Nephron (organoid): ENCODE results near the gene PLD3.

Source experiments
- H3K27ac Mint-ChIP-seq, 3 experiments: 2 replicates each; pipeline ENCODE4 v1.8.0; 2020; ENCODE audit warnings: mixed read lengths in 3 of 3, mild to moderate bottlenecking in 2 of 3, moderate library complexity in 1 of 3
- H3K27me3 Mint-ChIP-seq: 2 replicates; pipeline ENCODE4 v1.8.0; 2021; ENCODE audit warnings: low read depth, mild to moderate bottlenecking, moderate library complexity, mixed read lengths
- H3K36me3 Mint-ChIP-seq: 2 replicates; pipeline ENCODE4 v1.8.0; 2020; ENCODE audit warnings: low read depth, mixed read lengths
- H3K4me1 Mint-ChIP-seq: 2 replicates; pipeline ENCODE4 v1.8.0; 2020; ENCODE audit warnings: mixed read lengths
- H3K4me3 Mint-ChIP-seq, 3 experiments: 2 replicates each; pipeline ENCODE4 v1.8.0; 2020; ENCODE audit warnings: mild to moderate bottlenecking in 3 of 3, mixed read lengths in 3 of 3, moderate library complexity in 2 of 3
- H3K9me3 Mint-ChIP-seq: 2 replicates; pipeline ENCODE4 v1.8.0; 2020; ENCODE audit warnings: mixed read lengths
- CTCF ChIP-seq, 3 experiments: fragments of 200-600 bp; sonication (generic); IDR thresholded peaks; one replicate each; pipeline ENCODE4 v1.5.0; 2021; ENCODE audit warnings: antibody characterized with exemption in 3 of 3; ENCODE audit not compliant: unreplicated experiment in 3 of 3

The PLD3 gene

GRCh38 chr19:40395956-40396355, 47.5 kb downstream of the PLD3 start:
- peaks cover 5% of the 10 kb centered on the region for H3K27me3 Mint-ChIP-seq
- peaks cover 12% of the 10 kb centered on the region for H3K4me1 Mint-ChIP-seq
- H3K9me3 Mint-ChIP-seq: no peaks in the 10 kb centered on the region
- H3K36me3 Mint-ChIP-seq: peaks cover 10% of the 10 kb centered on the region
- H3K4me3 Mint-ChIP-seq: no peak overlapping the region
- H3K27ac Mint-ChIP-seq: no peak overlapping the region
- TF ChIP-seq CTCF (IDR thresholded peaks at IDR 0.05; ENCODE audit: unreplicated experiment in 3 of 3): no peak

DNA sequence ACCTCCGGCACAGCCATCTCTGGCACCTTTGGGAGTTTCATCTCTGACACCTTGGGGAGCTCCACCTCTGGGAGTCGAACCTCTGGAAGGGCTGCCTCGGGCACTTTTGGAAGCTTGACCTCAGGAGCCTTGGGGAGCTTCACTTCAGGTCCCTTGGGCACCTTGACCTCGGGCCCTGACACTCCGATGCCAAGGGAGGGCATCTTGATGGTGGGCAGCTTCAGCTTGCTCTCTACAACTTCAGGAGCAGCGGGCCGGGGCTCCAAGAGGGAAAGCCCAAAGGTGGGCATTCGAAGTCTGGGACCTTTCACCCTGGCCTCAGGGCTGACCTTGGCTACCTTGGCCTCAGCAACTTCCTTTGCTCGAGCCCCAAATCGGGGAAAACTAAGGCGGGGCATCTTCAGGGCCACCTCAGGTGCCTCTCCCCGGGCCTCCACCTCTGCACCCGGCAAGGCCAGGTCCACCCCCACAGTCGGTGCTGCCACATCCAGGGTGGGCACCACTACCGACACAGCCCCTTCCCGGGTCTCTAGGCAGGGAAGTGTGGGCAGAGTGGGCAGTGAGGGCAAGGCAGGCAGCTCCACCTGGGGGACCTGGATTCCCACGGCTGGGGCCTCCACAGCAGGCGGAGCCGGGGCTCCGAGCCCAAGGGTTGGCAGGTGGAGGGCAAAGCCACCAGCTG, 48.5 kb downstream of the PLD3 start:
- Mint-ChIP-seq H3K27me3 (peaks cover 5% of the 10 kb centered on the region), H3K4me3 (no peak overlapping the region), H3K27ac (no peak overlapping the region), H3K36me3 (peaks cover 10% of the 10 kb centered on the region), H3K4me1 (peaks cover 19% of the 10 kb centered on the region), H3K9me3 (no peaks in the 10 kb centered on the region)
- no peak for TF ChIP-seq CTCF (IDR thresholded peaks at IDR 0.05; ENCODE audit: unreplicated experiment in 3 of 3)

DNA sequence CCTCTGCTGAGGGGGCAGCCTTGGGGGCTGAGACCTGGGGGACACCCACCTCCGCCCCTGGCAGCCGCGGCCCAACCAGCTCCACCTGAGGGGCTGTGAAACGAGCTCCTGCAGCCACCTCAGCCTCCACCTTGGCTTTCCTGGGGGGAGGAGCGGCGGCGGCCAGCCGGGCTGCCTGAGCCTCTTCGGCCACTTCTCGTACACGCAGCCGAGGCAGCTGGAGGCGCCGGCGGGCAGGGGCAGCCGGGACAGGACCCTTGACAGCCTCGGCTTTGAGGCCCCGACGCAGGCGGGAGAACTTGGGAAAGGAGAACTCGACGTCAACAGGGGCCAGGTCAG, 49.0 kb downstream of the PLD3 start:
- Mint-ChIP-seq H3K9me3 (no peaks in the 10 kb centered on the region), H3K27me3 (peaks cover 5% of the 10 kb centered on the region), H3K4me1 (peaks cover 19% of the 10 kb centered on the region), H3K27ac (no peak overlapping the region), H3K4me3 (no peak overlapping the region), H3K36me3 (peaks cover 10% of the 10 kb centered on the region)
- no peak for TF ChIP-seq CTCF (IDR thresholded peaks at IDR 0.05; ENCODE audit: unreplicated experiment in 3 of 3)

- peaks cover 26% of the 10 kb centered on the region for H3K4me1 Mint-ChIP-seq
- peaks cover 10% of the 10 kb centered on the region for H3K36me3 Mint-ChIP-seq
- TF ChIP-seq CTCF (IDR thresholded peaks at IDR 0.05; ENCODE audit: unreplicated experiment in 3 of 3): no peak
- H3K27ac Mint-ChIP-seq: peak overlapping the region in 1 of 3 experiments; percentile 20
- peaks cover 5% of the 10 kb centered on the region for H3K27me3 Mint-ChIP-seq
- H3K4me3 Mint-ChIP-seq: peak overlapping the region in 1 of 3 experiments; percentile 16
- no peaks in the 10 kb centered on the region for H3K9me3 Mint-ChIP-seq
These were observed 50.1 kb downstream of the PLD3 start for GRCh38 chr19:40398417-40399131.

DNA sequence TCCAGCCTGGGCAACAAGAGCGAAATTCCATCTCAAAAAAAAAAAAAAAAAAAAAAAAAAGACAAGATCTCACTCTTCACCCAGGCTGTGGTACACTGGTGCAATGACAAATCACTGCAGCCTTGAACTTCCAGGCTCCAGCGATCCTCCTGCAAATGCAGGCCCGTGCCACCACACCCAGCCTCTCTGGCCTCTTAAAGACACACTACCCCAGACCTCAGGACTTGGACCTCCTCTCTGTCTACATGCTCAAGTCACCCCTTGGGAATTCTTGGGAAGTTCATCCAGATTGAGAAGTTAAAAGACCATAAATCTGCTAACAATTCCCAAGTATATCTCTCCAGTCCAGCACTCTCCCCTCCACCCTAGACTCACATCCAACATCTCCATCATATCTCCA, 52.1 kb downstream of the PLD3 start:
- Mint-ChIP-seq H3K9me3 (no peaks in the 10 kb centered on the region), H3K36me3 (peaks cover 10% of the 10 kb centered on the region), H3K27me3 (peaks cover 5% of the 10 kb centered on the region), H3K4me3 (peak overlapping the region in 1 of 3 experiments; percentile 5), H3K4me1 (peaks cover 32% of the 10 kb centered on the region), H3K27ac (peak overlapping the region in 1 of 3 experiments; percentile 21)
- TF ChIP-seq CTCF (IDR thresholded peaks at IDR 0.05; ENCODE audit: unreplicated experiment in 3 of 3): no peak
